Stomach smooth muscle (tissue), 2 donors: ENCODE data around the gene COQ4.

ENCODE experiments used
- H3K27ac ChIP-seq: one replicate; pipeline ENCODE4 v1.7.0; 2013; ENCODE audit warnings: mild to moderate bottlenecking, low read length, inconsistent platforms
- H3K27me3 ChIP-seq, 2 donors: one replicate each; pipeline ENCODE4 v1.7.0; 2013; ENCODE audit warnings: low read length in 2 of 2; ENCODE audit not compliant: insufficient read depth in 2 of 2, control insufficient read depth in 1 of 2
- H3K36me3 ChIP-seq, 2 donors: one replicate each; pipeline ENCODE4 v1.7.0; 2013; ENCODE audit warnings: low read length in 2 of 2; ENCODE audit not compliant: control insufficient read depth in 2 of 2, insufficient read depth in 2 of 2
- H3K4me1 ChIP-seq: one replicate; pipeline ENCODE4 v1.7.0; 2013; ENCODE audit warnings: low read length; ENCODE audit not compliant: control insufficient read depth, insufficient read depth
- H3K4me3 ChIP-seq, 2 donors: one replicate each; pipeline ENCODE4 v1.7.0; 2013; ENCODE audit warnings: low read length in 2 of 2
- H3K9ac ChIP-seq, 2 donors: one replicate each; pipeline ENCODE4 v1.7.0; 2013; ENCODE audit warnings: low read length in 2 of 2, mild to moderate bottlenecking in 1 of 2
- H3K9me3 ChIP-seq, 2 donors: one replicate each; pipeline ENCODE4 v1.7.0; 2013; ENCODE audit warnings: low read length in 2 of 2; ENCODE audit not compliant: control insufficient read depth in 2 of 2
- donor health status: healthy.
- donor health status: Pancreatic carcinoma.

COQ4 gene

DNA sequence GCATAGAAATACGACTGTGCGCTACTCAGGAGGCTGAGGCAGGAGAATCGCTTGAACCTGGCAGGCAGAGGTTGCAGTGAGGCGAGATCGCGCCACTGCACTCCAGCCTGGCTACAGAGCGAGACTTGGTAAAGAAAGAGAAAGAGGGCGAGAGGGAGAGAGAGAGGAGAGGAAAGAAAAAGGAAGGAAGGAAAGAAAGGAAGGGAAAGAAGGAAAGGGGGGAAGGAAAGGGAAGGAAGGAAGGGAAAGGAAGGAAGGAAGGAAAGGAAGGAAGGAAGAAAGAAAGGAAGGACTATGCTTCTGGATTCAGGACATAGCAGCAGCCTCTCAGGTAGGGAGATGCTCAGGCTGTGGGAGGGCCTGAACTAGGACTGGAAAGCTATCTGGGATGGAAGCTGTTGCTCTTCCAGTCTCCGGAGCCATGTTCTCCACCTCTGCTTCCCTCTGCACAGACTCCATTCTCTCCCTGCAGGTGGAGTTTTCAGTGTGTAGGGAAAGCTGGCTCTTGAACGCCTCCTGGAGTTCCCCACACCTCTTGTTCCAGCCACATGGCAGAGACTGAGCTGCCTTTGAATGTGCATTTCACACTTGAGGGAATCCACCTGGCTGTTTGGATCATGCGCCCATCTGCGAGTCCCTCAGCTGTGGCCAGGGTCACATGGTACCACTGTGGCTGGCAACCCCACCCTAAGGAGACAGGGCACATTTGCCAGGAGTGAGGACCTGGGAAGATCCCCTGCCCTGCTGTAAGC is 37.4 kb upstream of the COQ4 start:
- Histone ChIP-seq H3K9me3 (no peaks in the 10 kb centered on the region), H3K27ac (no peak overlapping the region), H3K27me3 (no peaks in the 10 kb centered on the region), H3K4me3 (no peak overlapping the region), H3K4me1 (peaks cover 7% of the 10 kb centered on the region), H3K9ac (no peak overlapping the region), H3K36me3 (peaks cover 16 to 19% of the 10 kb centered on the region in 2 donors)

- no peak overlapping the region for H3K4me3 ChIP-seq
- no peaks in the 10 kb centered on the region for H3K9me3 ChIP-seq
- H3K27ac ChIP-seq = no peak overlapping the region
- H3K27me3 ChIP-seq = no peaks in the 10 kb centered on the region
- H3K36me3 ChIP-seq = peaks cover 16 to 19% of the 10 kb centered on the region in 2 donors
- peaks cover 7% of the 10 kb centered on the region for H3K4me1 ChIP-seq
- H3K9ac ChIP-seq = peak overlapping the region in 1 of 2 donors; percentile 42
These were observed 36.2 kb upstream of the COQ4 start for GRCh38 chr9:128286440-128286839.

- H3K4me1 ChIP-seq = peaks cover 7% of the 10 kb centered on the region
- no peaks in the 10 kb centered on the region for H3K9me3 ChIP-seq
- H3K27me3 ChIP-seq = no peaks in the 10 kb centered on the region
- peaks cover 16 to 21% of the 10 kb centered on the region in 2 donors for H3K36me3 ChIP-seq
- no peak overlapping the region for H3K9ac ChIP-seq
- H3K4me3 ChIP-seq = no peak overlapping the region
- H3K27ac ChIP-seq = no peak overlapping the region
These were observed 34.2 kb upstream of the COQ4 start for GRCh38 chr9:128288273-128289004.

DNA sequence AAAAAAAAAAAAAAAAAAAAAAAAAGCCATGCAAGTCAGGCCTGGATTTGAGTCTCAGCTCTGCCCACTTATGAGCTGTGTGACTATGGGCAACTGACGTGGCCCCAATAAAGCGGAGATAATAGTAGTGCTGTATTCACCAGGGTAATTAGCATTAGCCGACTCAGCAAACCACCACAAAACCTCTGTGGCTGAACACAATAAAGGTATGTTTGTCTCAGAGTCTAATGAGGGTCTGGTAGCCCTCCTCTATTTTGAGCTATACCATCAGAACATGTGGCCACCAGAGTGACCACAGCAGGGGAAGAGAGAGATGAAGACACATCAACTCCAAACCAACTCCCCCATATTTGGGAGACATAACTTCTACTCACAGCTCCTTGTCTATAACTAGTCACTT is 30.6 kb upstream of the COQ4 start:
- H3K27me3 ChIP-seq = no peaks in the 10 kb centered on the region
- no peaks in the 10 kb centered on the region for H3K9me3 ChIP-seq
- no peak overlapping the region for H3K27ac ChIP-seq
- H3K36me3 ChIP-seq = peaks cover 10 to 13% of the 10 kb centered on the region in 2 donors
- no peak overlapping the region for H3K9ac ChIP-seq
- H3K4me1 ChIP-seq = peaks cover 6% of the 10 kb centered on the region
- no peak overlapping the region for H3K4me3 ChIP-seq

GRCh38 chr9:128293091-128293490 is 29.5 kb upstream of the COQ4 start:
- H3K4me1 ChIP-seq = peaks cover 6% of the 10 kb centered on the region
- H3K4me3 ChIP-seq = no peak overlapping the region
- H3K27ac ChIP-seq = no peak overlapping the region
- H3K36me3 ChIP-seq = peaks cover 6 to 12% of the 10 kb centered on the region in 2 donors
- no peaks in the 10 kb centered on the region for H3K9me3 ChIP-seq
- H3K9ac ChIP-seq = no peak overlapping the region
- H3K27me3 ChIP-seq = no peaks in the 10 kb centered on the region

- no peaks in the 10 kb centered on the region for H3K27me3 ChIP-seq
- peaks cover 6% of the 10 kb centered on the region for H3K4me1 ChIP-seq
- H3K36me3 ChIP-seq = peaks cover 0 to 2% of the 10 kb centered on the region in 2 donors
- no peak overlapping the region for H3K9ac ChIP-seq
- H3K9me3 ChIP-seq = no peaks in the 10 kb centered on the region
- no peak overlapping the region for H3K27ac ChIP-seq
- H3K4me3 ChIP-seq = no peak overlapping the region
These were observed 28.5 kb upstream of the COQ4 start for GRCh38 chr9:128294142-128294541.

DNA sequence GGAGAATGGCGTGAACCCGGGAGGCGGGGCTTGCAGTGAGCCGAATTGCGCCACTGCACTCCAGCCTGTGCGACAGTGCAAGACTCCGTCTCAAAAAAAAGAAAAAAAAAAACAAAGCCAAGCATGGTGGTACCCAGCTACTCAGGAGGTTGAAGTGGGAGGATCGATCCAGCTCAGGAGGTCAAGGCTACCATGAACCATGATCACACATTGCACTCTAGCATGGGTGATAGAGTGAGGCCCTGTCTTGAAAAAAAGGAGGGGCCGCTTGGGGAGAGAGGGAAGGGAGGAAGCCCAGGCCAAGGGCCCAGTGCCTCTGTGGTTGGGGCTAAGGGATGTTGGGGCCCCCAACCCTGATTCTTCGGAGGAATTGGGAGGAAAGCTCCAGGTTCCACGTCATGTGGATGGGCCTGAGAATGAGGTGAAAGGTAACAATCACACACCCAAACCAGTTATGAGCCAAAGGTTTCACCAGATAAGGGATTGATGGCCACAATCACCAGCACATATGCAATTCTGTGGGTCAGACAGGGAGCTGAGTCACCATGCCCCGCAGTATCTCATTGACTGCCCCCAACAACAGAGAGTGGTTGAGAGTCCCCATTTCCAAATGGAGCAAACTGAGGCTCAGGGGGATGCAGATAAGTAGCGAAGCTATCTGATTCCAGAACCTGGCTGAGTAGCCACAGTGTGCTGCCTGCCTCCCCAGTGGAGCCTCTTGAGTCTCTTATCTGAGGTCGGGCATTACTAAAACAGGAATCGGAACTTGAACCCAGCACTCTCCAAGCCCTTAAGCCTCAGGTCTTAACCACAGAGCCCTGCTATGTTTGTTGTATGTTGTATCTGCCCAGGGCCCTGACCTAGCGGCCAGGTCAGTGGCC is 26.1 kb upstream of the COQ4 start:
- H3K4me1 ChIP-seq = peaks cover 6% of the 10 kb centered on the region
- H3K27ac ChIP-seq = no peak overlapping the region
- no peaks in the 10 kb centered on the region for H3K27me3 ChIP-seq
- H3K36me3 ChIP-seq = peaks cover 0 to 2% of the 10 kb centered on the region in 2 donors
- H3K9me3 ChIP-seq = no peaks in the 10 kb centered on the region
- no peak overlapping the region for H3K4me3 ChIP-seq
- H3K9ac ChIP-seq = no peak overlapping the region

DNA sequence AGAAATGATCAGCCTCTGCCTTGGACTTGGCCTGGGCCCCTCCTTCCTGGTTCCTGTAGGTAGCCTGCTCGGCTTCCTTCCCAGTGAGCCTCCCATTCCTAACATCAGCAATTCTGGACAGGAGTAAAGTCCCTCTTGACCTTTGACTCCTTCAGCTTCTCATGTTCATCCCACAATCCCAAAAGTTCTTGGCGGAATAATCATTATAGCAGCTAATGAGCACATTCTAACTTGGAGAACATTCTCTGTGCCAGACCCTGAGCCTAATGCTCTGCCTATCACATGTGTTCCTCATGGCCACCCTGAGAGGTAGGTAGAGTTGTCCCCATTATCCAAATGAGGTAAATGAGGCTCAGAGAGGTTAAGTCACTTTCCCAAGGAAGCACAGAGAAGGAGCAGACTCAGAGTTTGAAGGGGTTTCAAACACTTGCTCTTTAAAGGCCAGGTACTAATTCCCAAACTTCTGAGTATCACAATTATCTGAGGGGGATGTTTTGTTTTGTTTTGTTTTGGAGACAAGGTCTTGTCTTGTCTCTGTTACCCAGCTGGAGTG is 25.3 kb upstream of the COQ4 start:
- H3K9me3 ChIP-seq = no peaks in the 10 kb centered on the region
- peaks cover 0 to 2% of the 10 kb centered on the region in 2 donors for H3K36me3 ChIP-seq
- no peak overlapping the region for H3K9ac ChIP-seq
- H3K27me3 ChIP-seq = no peaks in the 10 kb centered on the region
- no peak overlapping the region for H3K27ac ChIP-seq
- H3K4me1 ChIP-seq = peaks cover 6% of the 10 kb centered on the region
- H3K4me3 ChIP-seq = no peak overlapping the region

DNA sequence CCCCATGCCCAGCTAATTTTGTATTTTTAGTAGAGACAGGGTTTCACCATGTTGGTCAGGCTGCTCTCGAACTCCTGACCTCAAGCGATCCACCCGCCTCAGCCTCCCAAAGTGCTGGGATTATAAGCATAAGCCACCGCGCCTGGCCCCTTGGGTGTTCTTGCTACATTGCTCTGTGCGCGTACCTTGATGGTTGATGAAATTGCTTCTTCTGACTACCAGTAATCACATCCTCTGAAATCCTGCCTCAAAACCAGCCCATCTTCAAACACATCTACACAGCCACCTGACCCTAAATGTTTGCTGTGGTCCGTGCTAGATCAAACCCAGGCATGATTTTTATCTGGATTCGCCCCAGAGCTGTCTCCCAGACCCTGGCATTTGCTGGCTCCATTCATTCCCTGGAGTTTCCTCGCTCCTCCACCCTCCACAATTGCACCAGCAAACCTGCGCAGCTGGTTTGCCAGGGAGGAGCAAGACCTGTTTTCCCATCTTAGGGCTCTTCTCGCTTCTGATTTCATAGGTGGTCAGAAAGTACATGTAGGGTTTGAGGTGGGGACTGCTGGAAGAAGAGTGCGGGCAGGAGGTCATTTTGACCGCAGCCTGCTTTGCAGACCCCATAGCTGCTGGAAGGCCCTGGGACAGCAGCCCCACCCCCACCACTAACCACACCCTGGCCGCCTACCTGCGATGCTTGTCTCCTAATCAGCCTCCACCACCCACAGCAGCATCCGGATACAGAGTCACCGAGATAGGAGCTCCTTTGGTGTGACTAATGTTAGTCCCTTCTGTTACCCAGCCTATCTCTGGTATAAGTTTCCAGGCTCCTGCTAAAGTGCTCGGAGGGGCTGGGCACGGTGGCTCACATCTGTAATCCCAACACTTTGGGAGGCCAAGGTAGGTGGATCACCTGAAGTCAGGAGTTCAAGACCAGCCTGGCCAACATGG is 23.8 kb upstream of the COQ4 start:
- no peaks in the 10 kb centered on the region for H3K36me3 ChIP-seq
- no peaks in the 10 kb centered on the region for H3K27me3 ChIP-seq
- no peak overlapping the region for H3K4me3 ChIP-seq
- no peak overlapping the region for H3K27ac ChIP-seq
- H3K4me1 ChIP-seq = peaks cover 6% of the 10 kb centered on the region
- no peak overlapping the region for H3K9ac ChIP-seq
- H3K9me3 ChIP-seq = no peaks in the 10 kb centered on the region
